Peyer's patch (tissue), 4 donors: ENCODE results near the gene COL23A1. TPM values are rescaled to one million over a fixed set of nuclear protein-coding genes. Genes with fewer than 3 reads are reported as not detected.

Experiments
- DNase-seq, 3 donors: peaks; one replicate each; pipeline ENCODE4 v3.0.0-alpha.2; 2017 to 2019
- H3K27ac ChIP-seq, 4 donors: fragments of 200-600 bp; sonication (generic); one replicate each; pipeline ENCODE4 v1.5.1; 2016 to 2019
- H3K27me3 ChIP-seq, 2 donors: fragments of 200-600 bp; sonication (generic); one replicate each; pipeline ENCODE4 v1.5.1; 2019
- H3K36me3 ChIP-seq, 3 donors: fragments of 200-600 bp; sonication (generic); one replicate each; pipeline ENCODE4 v1.5.1; 2016 to 2019
- H3K4me1 ChIP-seq, 4 donors: fragments of 200-600 bp; sonication (generic); one replicate each; pipeline ENCODE4 v1.5.1; 2016 to 2019
- H3K4me3 ChIP-seq, 4 donors: fragments of 200-600 bp; sonication (generic); 1 replicate in 3 of 4; 2 replicates in 1 of 4; pipeline ENCODE4 v1.5.1; 2016 to 2019; ENCODE audit warnings: mild to moderate bottlenecking in 1 of 4
- H3K9me3 ChIP-seq, 4 donors: fragments of 200-600 bp; sonication (generic); one replicate each; pipeline ENCODE4 v1.5.1; 2016 to 2019; ENCODE audit warnings: mild to moderate bottlenecking in 1 of 4
- CTCF ChIP-seq, 6 experiments: fragments of 450-650 bp in 4 of 6; fragments of 200-600 bp in 2 of 6; sonication (generic) in 1 of 6; IDR thresholded peaks; one replicate each; pipeline ENCODE4 v1.5.1; 2017 to 2019; ENCODE audit warnings: antibody characterized with exemption in 6 of 6, mild to moderate bottlenecking in 3 of 6, moderate library complexity in 1 of 6
- POLR2A ChIP-seq, 2 donors: fragments of 450-650 bp; IDR thresholded peaks; one replicate each; pipeline ENCODE4 v1.5.1; 2017; ENCODE audit warnings: antibody characterized with exemption in 2 of 2, mild to moderate bottlenecking in 2 of 2, moderate library complexity in 2 of 2
- total RNA-seq, 4 donors: library from RNA; depleted of rRNA; stranded (reverse); fragments of >200 nt; gene quantifications; one replicate each; pipeline ENCODE4 v1.1.0, GENCODE V29; 2016

The COL23A1 gene
- total RNA-seq, 4 donors from 2014 or later: 0.57 to 5.8 (median 1.2) TPM; not detected in 1

GRCh38 chr5:178622679-178623247 lies 32.6 kb upstream of the COL23A1 start:
- Histone ChIP-seq H3K4me1 (peaks cover 0 to 29% (median 2%) of the 10 kb centered on the region in 4 donors), H3K27ac (no peak overlapping the region), H3K27me3 (no peaks in the 10 kb centered on the region), H3K9me3 (no peaks in the 10 kb centered on the region), H3K36me3 (peaks cover 0 to 49% (median 4%) of the 10 kb centered on the region in 3 donors), H3K4me3 (no peak overlapping the region)
- TF ChIP-seq CTCF (IDR thresholded peaks at IDR 0.05): no peak
- TF ChIP-seq POLR2A (IDR thresholded peaks at IDR 0.05): no peak
- no peak for DNase-seq

GRCh38 chr5:178619390-178619789 lies 29.2 kb upstream of the COL23A1 start:
- H3K9me3 ChIP-seq: no peaks in the 10 kb centered on the region
- H3K36me3 ChIP-seq: peaks cover 0 to 83% (median 4%) of the 10 kb centered on the region in 3 donors
- TF ChIP-seq POLR2A (IDR thresholded peaks at IDR 0.05) (no peak), CTCF (IDR thresholded peaks at IDR 0.05) (no peak)
- peaks cover 0 to 17% (median 2%) of the 10 kb centered on the region in 4 donors for H3K4me1 ChIP-seq
- no peaks in the 10 kb centered on the region for H3K27me3 ChIP-seq
- H3K4me3 ChIP-seq: no peak overlapping the region
- no peak overlapping the region for H3K27ac ChIP-seq
- DNase-seq: no peak

GRCh38 chr5:178612299-178612698 lies 22.1 kb upstream of the COL23A1 start:
- DNase-seq: no peak

GRCh38 chr5:178606269-178606668 lies 16.1 kb upstream of the COL23A1 start:
- H3K27ac ChIP-seq: no peak overlapping the region
- no peak overlapping the region for H3K4me3 ChIP-seq
- H3K36me3 ChIP-seq: peaks cover 0 to 96% (median 2%) of the 10 kb centered on the region in 3 donors
- no peaks in the 10 kb centered on the region for H3K9me3 ChIP-seq
- H3K4me1 ChIP-seq: no peaks in the 10 kb centered on the region
- TF ChIP-seq CTCF (IDR thresholded peaks at IDR 0.05) (no peak), POLR2A (IDR thresholded peaks at IDR 0.05) (no peak)
- no peak for DNase-seq
- no peaks in the 10 kb centered on the region for H3K27me3 ChIP-seq

More at GRCh38 chr5:178612299-178612698, 22.1 kb upstream of the COL23A1 start:
- Histone ChIP-seq H3K4me3 (no peak overlapping the region), H3K9me3 (no peaks in the 10 kb centered on the region), H3K4me1 (no peaks in the 10 kb centered on the region), H3K27ac (no peak overlapping the region), H3K36me3 (peaks cover 0 to 100% (median 3%) of the 10 kb centered on the region in 3 donors), H3K27me3 (no peaks in the 10 kb centered on the region)
- TF ChIP-seq CTCF (IDR thresholded peaks at IDR 0.05) (no peak), POLR2A (IDR thresholded peaks at IDR 0.05) (no peak)

- no peak for DNase-seq
- Histone ChIP-seq H3K4me1 (no peaks in the 10 kb centered on the region), H3K4me3 (no peak overlapping the region), H3K27me3 (no peaks in the 10 kb centered on the region), H3K9me3 (no peaks in the 10 kb centered on the region), H3K36me3 (peaks cover 0 to 92% (median 2%) of the 10 kb centered on the region in 3 donors), H3K27ac (no peak overlapping the region)
- TF ChIP-seq POLR2A (IDR thresholded peaks at IDR 0.05) (no peak), CTCF (IDR thresholded peaks at IDR 0.05) (no peak)
These were observed 15.6 kb upstream of the COL23A1 start for GRCh38 chr5:178605788-178606187.
